GM18868 (cell line): ENCODE data around the gene DLGAP1.
"Not testable (repeated sequence)": the region's sequence is repeated elsewhere in the genome, so short reads cannot be mapped to it uniquely, and the experiment has no call there.

Experiments
- ATAC-seq: cut with Tn5 transposase; IDR thresholded peaks from one replicate; pipeline ENCODE4 v1.9.1; 2021; ENCODE audit warnings: mild to moderate bottlenecking, moderate library complexity; ENCODE audit not compliant: unreplicated experiment

DLGAP1 gene

GRCh38 chr18:4391859-4392258 lies 63.2 kb downstream of the DLGAP1 start:
- no peak for ATAC-seq

- no peak for ATAC-seq
Measured at GRCh38 chr18:4385876-4386275, 69.2 kb downstream of the DLGAP1 start.

- ATAC-seq, result no peak
Measured at GRCh38 chr18:4384932-4385331, 70.2 kb downstream of the DLGAP1 start.

- no peak for ATAC-seq
Measured at GRCh38 chr18:4374564-4374963, 80.5 kb downstream of the DLGAP1 start.

- no peak for ATAC-seq
Measured at GRCh38 chr18:4369705-4370104, 85.4 kb downstream of the DLGAP1 start.

- no peak for ATAC-seq
Measured at GRCh38 chr18:4360221-4360715, 94.8 kb downstream of the DLGAP1 start.

- no peak for ATAC-seq
Measured at GRCh38 chr18:4358618-4359017, 96.5 kb downstream of the DLGAP1 start.

GRCh38 chr18:4357579-4357978 lies 97.5 kb downstream of the DLGAP1 start:
- ATAC-seq, result no peak

GRCh38 chr18:4356929-4357328 lies 98.2 kb downstream of the DLGAP1 start:
- no peak for ATAC-seq

GRCh38 chr18:4353853-4354418 lies 101.2 kb downstream of the DLGAP1 start:
- ATAC-seq, result no peak

- no peak for ATAC-seq
Measured at GRCh38 chr18:4352746-4353551, 102.2 kb downstream of the DLGAP1 start.

- ATAC-seq, result no peak
Measured at GRCh38 chr18:4351005-4351404, 104.1 kb downstream of the DLGAP1 start.

- no peak for ATAC-seq
Measured at GRCh38 chr18:4335386-4335785, 119.7 kb downstream of the DLGAP1 start.

- no peak for ATAC-seq
Measured at GRCh38 chr18:4333043-4333442, 122.1 kb downstream of the DLGAP1 start.

GRCh38 chr18:4319738-4320677 lies 135.1 kb downstream of the DLGAP1 start:
- peak; percentile 83 for ATAC-seq

GRCh38 chr18:4318311-4318710 lies 136.8 kb downstream of the DLGAP1 start:
- no peak for ATAC-seq

- not testable (repeated sequence) for ATAC-seq
Measured at GRCh38 chr18:4311945-4312344, 143.2 kb downstream of the DLGAP1 start.

- no peak for ATAC-seq
Measured at GRCh38 chr18:4311136-4311535, 144.0 kb downstream of the DLGAP1 start.

GRCh38 chr18:4309227-4309626 lies 145.9 kb downstream of the DLGAP1 start:
- no peak for ATAC-seq

GRCh38 chr18:4308576-4308975 lies 146.5 kb downstream of the DLGAP1 start:
- ATAC-seq, result no peak

GRCh38 chr18:4299395-4299794 lies 155.7 kb downstream of the DLGAP1 start:
- no peak for ATAC-seq
